T1000 (cell line): ENCODE data around the gene LCN15.
A peak's percentile ranks its signal among the peaks of the same experiment; 100 is the strongest.
"Not testable (repeated sequence)": the region's sequence is repeated elsewhere in the genome, so short reads cannot be mapped to it uniquely, and the experiment has no call there.

ENCODE experiments used
- DNase-seq: peaks from one replicate; lab custom pipeline; 2025; ENCODE audit warnings: mixed read lengths; lab: John Stamatoyannopoulos, UW

The LCN15 gene

GRCh38 chr9:136794281-136794999, 30.1 kb upstream of the LCN15 start:
- no peak for DNase-seq

- DNase-seq: no peak
These were observed 29.0 kb upstream of the LCN15 start for GRCh38 chr9:136793086-136793946.

- DNase-seq: no peak
These were observed 28.2 kb upstream of the LCN15 start for GRCh38 chr9:136792321-136793085.

GRCh38 chr9:136791516-136792276, 27.4 kb upstream of the LCN15 start:
- no peak for DNase-seq

- DNase-seq: peak; percentile 99
These were observed 26.6 kb upstream of the LCN15 start, which contains the start of gene TMEM141 for GRCh38 chr9:136790640-136791515. Gene TMEM141 (plus strand): TSS chr9:136791344. CDS start chr9:136791371, 27 bp downstream.

GRCh38 chr9:136789523-136789937, 25.2 kb upstream of the LCN15 start:
- DNase-seq: no peak

GRCh38 chr9:136788644-136789522, 24.6 kb upstream of the LCN15 start:
- not testable (repeated sequence) for DNase-seq

- peak; percentile 31 for DNase-seq
These were observed 23.5 kb upstream of the LCN15 start for GRCh38 chr9:136787690-136788400.

GRCh38 chr9:136786983-136787382, 22.7 kb upstream of the LCN15 start:
- not testable (repeated sequence) for DNase-seq

- no peak for DNase-seq
These were observed 22.1 kb upstream of the LCN15 start for GRCh38 chr9:136786451-136786850.

- DNase-seq: not testable (repeated sequence)
These were observed 21.4 kb upstream of the LCN15 start for GRCh38 chr9:136785565-136786355.

GRCh38 chr9:136784997-136785361, 20.7 kb upstream of the LCN15 start:
- no peak for DNase-seq

- DNase-seq: no peak
These were observed 20.1 kb upstream of the LCN15 start for GRCh38 chr9:136784249-136784996.

- no peak for DNase-seq
These were observed 18.1 kb upstream of the LCN15 start for GRCh38 chr9:136782452-136782851.

- no peak for DNase-seq
These were observed 15.5 kb upstream of the LCN15 start for GRCh38 chr9:136779808-136780207.

- DNase-seq: no peak
These were observed 13.0 kb upstream of the LCN15 start for GRCh38 chr9:136777359-136777758.

GRCh38 chr9:136776947-136777346, 12.6 kb upstream of the LCN15 start:
- no peak for DNase-seq
